GM23248 (cell line): Measurements from ENCODE around the gene FABP6. TPM values are rescaled to one million over a fixed set of nuclear protein-coding genes. Genes with fewer than 3 reads are reported as not detected.

ENCODE experiments used
- DNase-seq: peaks from one replicate; pipeline ENCODE4 v3.0.0-alpha.2; 2015
- H2AFZ ChIP-seq: fragments of 200-600 bp; sonication (generic); 2 replicates; pipeline ENCODE4 v1.6.1; 2016; ENCODE audit warnings: antibody characterized with exemption
- H3F3A ChIP-seq: fragments of 200-600 bp; sonication (generic); 2 replicates; pipeline ENCODE4 v1.6.1; 2016; ENCODE audit warnings: mild to moderate bottlenecking, antibody characterized with exemption, mixed run types; ENCODE audit not compliant: insufficient read depth
- H3K27ac ChIP-seq: fragments of 200-600 bp; sonication (generic); 2 replicates; pipeline ENCODE4 v1.5.1; 2016; ENCODE audit warnings: mild to moderate bottlenecking
- H3K27me3 ChIP-seq: fragments of 200-600 bp; sonication (generic); replicated peaks from 2 replicates; pipeline ENCODE4 v1.6.1; 2016; ENCODE audit warnings: mild to moderate bottlenecking; ENCODE audit not compliant: insufficient read depth
- H3K36me3 ChIP-seq: fragments of 200-600 bp; sonication (generic); 2 replicates; pipeline ENCODE4 v1.6.1; 2016; ENCODE audit warnings: low read depth, mild to moderate bottlenecking
- H3K4me1 ChIP-seq: fragments of 200-600 bp; sonication (generic); 2 replicates; pipeline ENCODE4 v1.6.1; 2016; ENCODE audit warnings: mild to moderate bottlenecking; ENCODE audit not compliant: insufficient read depth
- H3K4me2 ChIP-seq: fragments of 200-600 bp; sonication (generic); one replicate; pipeline ENCODE4 v1.6.1; 2016; ENCODE audit warnings: mild to moderate bottlenecking; ENCODE audit not compliant: unreplicated experiment
- H3K4me3 ChIP-seq: fragments of 200-600 bp; sonication (generic); 2 replicates; pipeline ENCODE4 v1.5.1; 2016; ENCODE audit warnings: mild to moderate bottlenecking
- H3K79me2 ChIP-seq: fragments of 200-600 bp; sonication (generic); 2 replicates; pipeline ENCODE4 v1.6.1; 2016; ENCODE audit warnings: mild to moderate bottlenecking; ENCODE audit not compliant: insufficient read depth
- H3K9ac ChIP-seq: fragments of 200-600 bp; sonication (generic); 2 replicates; pipeline ENCODE4 v1.6.1; 2016; ENCODE audit warnings: mild to moderate bottlenecking
- H3K9me2 ChIP-seq: fragments of 200-600 bp; sonication (generic); 2 replicates; pipeline ENCODE4 v1.6.1; 2016; ENCODE audit warnings: mixed run types, mild to moderate bottlenecking, moderate library complexity; ENCODE audit not compliant: insufficient read depth
- H3K9me3 ChIP-seq: fragments of 200-600 bp; sonication (generic); one replicate; pipeline ENCODE4 v1.6.1; 2017; ENCODE audit warnings: low read depth
- H4K20me1 ChIP-seq: fragments of 200-600 bp; sonication (generic); 2 replicates; pipeline ENCODE4 v1.6.0; 2016; ENCODE audit not compliant: insufficient read depth
- EZH2 ChIP-seq: fragments of 200-600 bp; sonication (generic); IDR thresholded peaks from 2 replicates; pipeline ENCODE4 v1.6.1; 2018; ENCODE audit warnings: antibody characterized with exemption, mild to moderate bottlenecking; ENCODE audit not compliant: insufficient read depth, poor library complexity, severe bottlenecking
- EZH2phosphoT487 ChIP-seq: fragments of 200-600 bp; sonication (generic); IDR thresholded peaks from 2 replicates; pipeline ENCODE4 v1.6.1; 2018; ENCODE audit warnings: antibody characterized with exemption, moderate library complexity, mild to moderate bottlenecking, low read depth; ENCODE audit not compliant: insufficient read depth
- WGBS, 2 experiments: methylation state at CpG; one replicate each; pipeline ENCODE4 v1.1.6; 2015 to 2017; ENCODE audit warnings: low lambda C conversion rate in 2 of 2, low coverage in 1 of 2; ENCODE audit errors: missing lambda C conversion rate in 2 of 2; 5-methylcytosine and 5-hydroxymethylcytosine counted together
- in situ Hi-C: fragments of 300-500 bp; cut with MboI; formaldehyde crosslinking; loops from 2 replicates; pipeline ENCODE4 v1.15.0; 2020
- polyA plus RNA-seq: library from polyadenylated mRNA; unstranded; fragments of >200 nt; fragmentation: Nextera tagmentation; extraction: Ambion mirVana; gene quantifications from 2 replicates; pipeline ENCODE4 v1.2.1, GENCODE V29; 2016
- total RNA-seq: library from RNA; depleted of rRNA; stranded (reverse); fragments of >200 nt; shearing (Covaris generic); gene quantifications from 2 replicates; pipeline ENCODE4 v1.2.3, GENCODE V29; 2014

Gene FABP6
- total and polyA plus RNA-seq, 2 experiments from 2014 or later: not detected

DNA sequence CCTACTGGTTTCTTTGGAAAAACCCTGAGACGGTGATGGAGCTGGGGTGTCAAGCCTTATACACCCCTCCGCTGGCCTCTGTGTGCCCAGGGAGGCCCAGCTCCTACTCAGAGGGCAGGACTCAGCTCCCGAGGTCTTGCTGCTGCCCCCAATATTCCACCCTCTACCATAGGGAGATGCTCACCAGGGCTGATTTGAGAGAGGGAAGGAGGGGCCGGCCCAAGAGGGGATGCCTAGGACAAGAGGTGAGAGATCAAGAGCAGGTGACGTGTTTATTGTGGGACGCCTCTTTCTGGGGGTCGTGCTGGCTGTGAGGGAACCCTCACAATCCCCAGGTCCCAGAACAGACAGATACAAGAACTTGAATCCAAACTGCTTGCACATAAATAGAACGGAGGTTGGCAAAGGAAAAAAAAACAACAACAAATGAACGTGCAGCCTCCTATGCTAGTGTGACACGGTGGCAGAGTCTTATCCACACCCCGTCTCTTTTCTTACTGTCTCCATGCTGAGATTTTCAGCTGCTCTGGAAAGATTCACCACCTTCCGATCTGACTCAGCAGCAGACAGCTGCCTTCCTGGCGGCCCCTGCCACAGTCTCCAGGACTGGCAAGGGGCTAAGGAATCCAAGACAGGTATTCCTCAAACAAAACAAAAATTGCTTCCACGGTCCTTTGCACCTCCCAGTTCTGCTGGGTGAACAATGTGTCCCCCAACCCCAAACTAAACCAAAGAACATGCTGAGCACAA, 22.3 kb downstream of the FABP6 start:
- no peak overlapping the region for H3K9ac ChIP-seq
- H2AFZ ChIP-seq: no peak overlapping the region
- H3K79me2 ChIP-seq: no peaks in the 10 kb centered on the region
- no peaks in the 10 kb centered on the region for H3K36me3 ChIP-seq
- no peak overlapping the region for H3K4me3 ChIP-seq
- no peak overlapping the region for H3K4me2 ChIP-seq
- TF ChIP-seq EZH2phosphoT487: no peak
- TF ChIP-seq EZH2: no peak
- no peaks in the 10 kb centered on the region; the same call in 1 of the 2 replicates for H3K27me3 ChIP-seq
- H3K9me3 ChIP-seq: no peaks in the 10 kb centered on the region
- no peaks in the 10 kb centered on the region for H3F3A ChIP-seq
- DNase-seq: no peak
- no peaks in the 10 kb centered on the region for H4K20me1 ChIP-seq
- no peaks in the 10 kb centered on the region for H3K4me1 ChIP-seq
- 68 to 71% methylated on average over 14 of the region's 14 CpGs for WGBS, 2 experiments
- H3K27ac ChIP-seq: no peak overlapping the region
- in situ Hi-C loops: no loop called here
- no peaks in the 10 kb centered on the region for H3K9me2 ChIP-seq

DNA sequence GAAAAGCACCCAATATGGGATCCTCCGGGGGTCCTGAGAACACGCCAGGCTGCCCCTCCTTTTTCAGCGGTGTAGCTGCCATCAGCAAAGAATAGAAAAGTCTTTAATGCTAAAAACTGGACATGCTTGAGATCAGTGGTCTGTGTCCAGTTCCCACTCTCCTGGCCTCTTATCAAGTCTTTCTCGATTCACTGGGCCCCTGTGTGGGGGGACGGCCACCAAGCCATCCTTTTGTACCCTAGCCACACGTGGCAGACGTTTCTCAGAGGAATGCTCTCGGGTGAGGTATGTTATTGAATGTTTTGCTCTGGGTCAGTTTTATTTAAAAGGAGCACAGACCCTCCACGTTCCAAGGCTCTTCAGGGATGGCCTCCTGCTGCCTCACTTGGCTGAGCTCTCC, 23.6 kb downstream of the FABP6 start:
- Histone ChIP-seq H3K4me1 (no peaks in the 10 kb centered on the region), H3K4me2 (no peak overlapping the region), H3K27ac (no peak overlapping the region), H3K27me3 (no peaks in the 10 kb centered on the region; the same call in 1 of the 2 replicates), H3K9me3 (no peaks in the 10 kb centered on the region), H3K9me2 (no peaks in the 10 kb centered on the region), H3K79me2 (no peaks in the 10 kb centered on the region), H3F3A (no peaks in the 10 kb centered on the region), H4K20me1 (no peaks in the 10 kb centered on the region), H3K9ac (no peak overlapping the region), H3K36me3 (no peaks in the 10 kb centered on the region), H3K4me3 (no peak overlapping the region), H2AFZ (no peak overlapping the region)
- TF ChIP-seq EZH2 (no peak), EZH2phosphoT487 (no peak)
- 65 to 69% methylated on average over 9 of the region's 9 CpGs for WGBS, 2 experiments
- in situ Hi-C loops: no loop called here
- no peak for DNase-seq

- no peaks in the 10 kb centered on the region for H3K9me3 ChIP-seq
- H4K20me1 ChIP-seq: no peaks in the 10 kb centered on the region
- H3F3A ChIP-seq: no peaks in the 10 kb centered on the region
- no peaks in the 10 kb centered on the region for H3K36me3 ChIP-seq
- no peaks in the 10 kb centered on the region for H3K4me1 ChIP-seq
- H3K4me2 ChIP-seq: no peak overlapping the region
- H3K27ac ChIP-seq: no peak overlapping the region
- no peak overlapping the region for H3K4me3 ChIP-seq
- H3K27me3 ChIP-seq: no peaks in the 10 kb centered on the region; the same call in 1 of the 2 replicates
- no peak overlapping the region for H3K9ac ChIP-seq
- WGBS, 2 experiments: 75 to 84% methylated on average over 17 of the region's 17 CpGs
- no peak for TF ChIP-seq EZH2phosphoT487
- TF ChIP-seq EZH2: no peak
- in situ Hi-C loops: no loop called here
- DNase-seq: no peak
- no peak overlapping the region for H2AFZ ChIP-seq
- H3K79me2 ChIP-seq: no peaks in the 10 kb centered on the region
- H3K9me2 ChIP-seq: no peaks in the 10 kb centered on the region
Measured at GRCh38 chr5:160253441-160253840, 24.1 kb downstream of the FABP6 start.

DNA sequence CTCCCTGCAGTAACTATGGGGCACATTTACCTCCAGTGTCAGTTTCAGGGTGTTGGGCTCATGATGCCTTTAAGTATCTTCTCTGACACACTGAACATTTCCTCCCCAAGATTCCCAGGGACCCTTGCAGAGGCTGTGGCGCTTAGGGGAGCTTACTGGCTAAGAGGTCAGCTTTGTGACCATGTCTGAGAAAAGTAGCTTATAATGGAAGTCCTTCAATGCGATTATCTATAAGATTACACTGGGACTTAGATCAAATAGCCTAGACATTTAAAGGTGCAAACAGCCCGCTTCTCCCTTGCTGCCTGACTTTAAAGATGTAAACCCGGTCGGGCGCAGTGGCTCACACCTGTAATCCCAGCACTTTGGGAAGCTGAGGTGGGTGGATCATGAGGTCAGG, 25.4 kb downstream of the FABP6 start:
- no peak overlapping the region for H2AFZ ChIP-seq
- H3K9me3 ChIP-seq: no peaks in the 10 kb centered on the region
- no peak for DNase-seq
- no peaks in the 10 kb centered on the region for H3F3A ChIP-seq
- WGBS, 2 experiments: 89% methylated on average over 6 of the region's 6 CpGs
- TF ChIP-seq EZH2phosphoT487 (no peak), EZH2 (no peak)
- no peaks in the 10 kb centered on the region for H3K79me2 ChIP-seq
- H3K4me1 ChIP-seq: no peaks in the 10 kb centered on the region
- no peaks in the 10 kb centered on the region for H3K9me2 ChIP-seq
- no peak overlapping the region for H3K27ac ChIP-seq
- H3K9ac ChIP-seq: no peak overlapping the region
- H3K27me3 ChIP-seq: no peaks in the 10 kb centered on the region; the same call in 1 of the 2 replicates
- in situ Hi-C loops: no loop called here
- no peak overlapping the region for H3K4me2 ChIP-seq
- H4K20me1 ChIP-seq: no peaks in the 10 kb centered on the region
- H3K36me3 ChIP-seq: no peaks in the 10 kb centered on the region
- no peak overlapping the region for H3K4me3 ChIP-seq
